Measurements from ENCODE around the gene MICU1. TPM values are rescaled to one million over a fixed set of nuclear protein-coding genes. Genes with fewer than 3 reads are reported as not detected.

The MICU1 gene
- total and polyA plus RNA-seq, 2 experiments from 2014 or later = 27.5 to 52.3 TPM

GRCh38 chr10:72654720-72655119 lies 28.8 kb upstream of the MICU1 start:
- Histone ChIP-seq H3F3A (replicated peaks; ENCODE audit: low read depth) (0 out of 2 replicates have a peak, but pooled peaks cover 5% of the 10 kb centered on the region), H3K4me1 (ENCODE audit: insufficient read depth) (peaks cover 11% of the 10 kb centered on the region; the same call in 1 of the 2 replicates), H3K4me3 (no peak overlapping the region), H3K9me2 (ENCODE audit: insufficient read depth) (no peaks in the 10 kb centered on the region), H3K27ac (ENCODE audit: low read depth) (no peak overlapping the region), H3K27me3 (ENCODE audit: insufficient read depth) (no peaks in the 10 kb centered on the region), H4K20me1 (replicated peaks; ENCODE audit: insufficient read depth) (no peaks in the 10 kb centered on the region), H3K79me2 (replicated peaks; ENCODE audit: insufficient read depth) (no peaks in the 10 kb centered on the region), H3K36me3 (ENCODE audit: insufficient read depth) (no peaks in the 10 kb centered on the region), H3K4me2 (no peak overlapping the region), H2AFZ (peak overlapping the region; percentile 97)
- ATAC-seq (no peak), DNase-seq (ENCODE audit: low spot score) (no peak)
- H3K27ac Mint-ChIP-seq = no peak overlapping the region
- H3K27me3 Mint-ChIP-seq (ENCODE audit: insufficient read depth, low read depth, poor library complexity) = peaks cover 2% of the 10 kb centered on the region
- H3K4me1 Mint-ChIP-seq = peaks cover 5% of the 10 kb centered on the region; the same call in 2 of the 3 replicates
- no peaks in the 10 kb centered on the region for H3K9me3 Mint-ChIP-seq
- H3K36me3 Mint-ChIP-seq (ENCODE audit: low read depth) = no peaks in the 10 kb centered on the region
- no peak for TF ChIP-seq ZNF114 (CRISPR knock-in tag; IDR thresholded peaks at IDR 0.05)
- TF ChIP-seq EZH2 (IDR thresholded peaks at IDR 0.05; ENCODE audit: low read depth, unreplicated experiment) = no peak
- TF ChIP-seq NANOG (IDR thresholded peaks at IDR 0.05; ENCODE audit: borderline replicate concordance) = no peak
- no peak for TF ChIP-seq ZNF331 (CRISPR knock-in tag; IDR thresholded peaks at IDR 0.05; ENCODE audit: low read depth)
- TF ChIP-seq, protein P1, sequence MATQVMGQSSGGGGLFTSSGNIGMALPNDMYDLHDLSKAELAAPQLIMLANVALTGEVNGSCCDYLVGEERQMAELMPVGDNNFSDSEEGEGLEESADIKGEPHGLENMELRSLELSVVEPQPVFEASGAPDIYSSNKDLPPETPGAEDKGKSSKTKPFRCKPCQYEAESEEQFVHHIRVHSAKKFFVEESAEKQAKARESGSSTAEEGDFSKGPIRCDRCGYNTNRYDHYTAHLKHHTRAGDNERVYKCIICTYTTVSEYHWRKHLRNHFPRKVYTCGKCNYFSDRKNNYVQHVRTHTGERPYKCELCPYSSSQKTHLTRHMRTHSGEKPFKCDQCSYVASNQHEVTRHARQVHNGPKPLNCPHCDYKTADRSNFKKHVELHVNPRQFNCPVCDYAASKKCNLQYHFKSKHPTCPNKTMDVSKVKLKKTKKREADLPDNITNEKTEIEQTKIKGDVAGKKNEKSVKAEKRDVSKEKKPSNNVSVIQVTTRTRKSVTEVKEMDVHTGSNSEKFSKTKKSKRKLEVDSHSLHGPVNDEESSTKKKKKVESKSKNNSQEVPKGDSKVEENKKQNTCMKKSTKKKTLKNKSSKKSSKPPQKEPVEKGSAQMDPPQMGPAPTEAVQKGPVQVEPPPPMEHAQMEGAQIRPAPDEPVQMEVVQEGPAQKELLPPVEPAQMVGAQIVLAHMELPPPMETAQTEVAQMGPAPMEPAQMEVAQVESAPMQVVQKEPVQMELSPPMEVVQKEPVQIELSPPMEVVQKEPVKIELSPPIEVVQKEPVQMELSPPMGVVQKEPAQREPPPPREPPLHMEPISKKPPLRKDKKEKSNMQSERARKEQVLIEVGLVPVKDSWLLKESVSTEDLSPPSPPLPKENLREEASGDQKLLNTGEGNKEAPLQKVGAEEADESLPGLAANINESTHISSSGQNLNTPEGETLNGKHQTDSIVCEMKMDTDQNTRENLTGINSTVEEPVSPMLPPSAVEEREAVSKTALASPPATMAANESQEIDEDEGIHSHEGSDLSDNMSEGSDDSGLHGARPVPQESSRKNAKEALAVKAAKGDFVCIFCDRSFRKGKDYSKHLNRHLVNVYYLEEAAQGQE (IDR thresholded peaks at IDR 0.05; ENCODE audit: unreplicated experiment) = no peak
- no peak for TF ChIP-seq CTCF (conservative IDR thresholded peaks at IDR 0.05; ENCODE audit: low read depth in 2 of 2)
- TF ChIP-seq POLR2AphosphoS5 (IDR thresholded peaks at IDR 0.05; ENCODE audit: low read depth) = no peak
- TF ChIP-seq, protein P2, sequence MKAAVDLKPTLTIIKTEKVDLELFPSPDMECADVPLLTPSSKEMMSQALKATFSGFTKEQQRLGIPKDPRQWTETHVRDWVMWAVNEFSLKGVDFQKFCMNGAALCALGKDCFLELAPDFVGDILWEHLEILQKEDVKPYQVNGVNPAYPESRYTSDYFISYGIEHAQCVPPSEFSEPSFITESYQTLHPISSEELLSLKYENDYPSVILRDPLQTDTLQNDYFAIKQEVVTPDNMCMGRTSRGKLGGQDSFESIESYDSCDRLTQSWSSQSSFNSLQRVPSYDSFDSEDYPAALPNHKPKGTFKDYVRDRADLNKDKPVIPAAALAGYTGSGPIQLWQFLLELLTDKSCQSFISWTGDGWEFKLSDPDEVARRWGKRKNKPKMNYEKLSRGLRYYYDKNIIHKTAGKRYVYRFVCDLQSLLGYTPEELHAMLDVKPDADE (IDR thresholded peaks at IDR 0.05) = no peak
- no peak for TF ChIP-seq CREB1 (CRISPR knock-in tag; IDR thresholded peaks at IDR 0.05; ENCODE audit: low read depth)
- TF ChIP-seq STAT1 (IDR thresholded peaks at IDR 0.05; ENCODE audit: unreplicated experiment) = no peak
- no peak for TF ChIP-seq EZH2phosphoT487 (IDR thresholded peaks at IDR 0.05; ENCODE audit: unreplicated experiment)
- H3K4me3 Mint-ChIP-seq = no peak overlapping the region

Measured in GM23338 (cell line).